Activated effector memory CD4-positive, alpha-beta T cell treated with anti-CD3 and anti-CD28 coated beads, Interleukin-2, amount 50 U/mL, for 16 hours (primary cell): ENCODE data around the gene SMARCA4.
"Not testable (repeated sequence)": the region's sequence is repeated elsewhere in the genome, so short reads cannot be mapped to it uniquely, and the experiment has no call there.

Experiments
- DNase-seq: peaks from one replicate; pipeline ENCODE4 v3.0.0-alpha.2; 2020

Gene SMARCA4

GRCh38 chr19:10929402-10929794 lies 31.4 kb upstream of the SMARCA4 start:
- no peak for DNase-seq

GRCh38 chr19:10935371-10936059 lies 25.3 kb upstream of the SMARCA4 start:
- DNase-seq: no peak

- no peak for DNase-seq
Measured at GRCh38 chr19:10936661-10937084, 24.2 kb upstream of the SMARCA4 start.

- DNase-seq: not testable (repeated sequence)
Measured at GRCh38 chr19:10941649-10942048, 19.2 kb upstream of the SMARCA4 start.

GRCh38 chr19:10943412-10943811 lies 17.4 kb upstream of the SMARCA4 start:
- DNase-seq: not testable (repeated sequence)

- DNase-seq: no peak
Measured at GRCh38 chr19:10945264-10945663, 15.6 kb upstream of the SMARCA4 start.

GRCh38 chr19:10946958-10947657 lies 13.7 kb upstream of the SMARCA4 start:
- no peak for DNase-seq

GRCh38 chr19:10952809-10953208 lies 8.0 kb upstream of the SMARCA4 start:
- DNase-seq: no peak

GRCh38 chr19:10959277-10959968 lies 1.4 kb upstream of the SMARCA4 start:
- not testable (repeated sequence) for DNase-seq

- DNase-seq: no peak
Measured at GRCh38 chr19:10961073-10961860, 437 bp downstream of the SMARCA4 start.

GRCh38 chr19:10962863-10963262 lies 2.0 kb downstream of the SMARCA4 start:
- no peak for DNase-seq

GRCh38 chr19:10963865-10964264 lies 3.0 kb downstream of the SMARCA4 start:
- DNase-seq: no peak

- no peak for DNase-seq
Measured at GRCh38 chr19:10964903-10965302, 4.1 kb downstream of the SMARCA4 start.

- no peak for DNase-seq
Measured at GRCh38 chr19:10965398-10965797, 4.6 kb downstream of the SMARCA4 start.

- no peak for DNase-seq
Measured at GRCh38 chr19:10966809-10967208, 6.0 kb downstream of the SMARCA4 start.

- DNase-seq: no peak
Measured at GRCh38 chr19:10968527-10969135, 7.8 kb downstream of the SMARCA4 start.

- no peak for DNase-seq
Measured at GRCh38 chr19:10971107-10971726, 10.4 kb downstream of the SMARCA4 start.

- no peak for DNase-seq
Measured at GRCh38 chr19:10975374-10976130, 14.7 kb downstream of the SMARCA4 start.

GRCh38 chr19:10976131-10976892 lies 15.5 kb downstream of the SMARCA4 start:
- no peak for DNase-seq

GRCh38 chr19:10977742-10978092 lies 16.9 kb downstream of the SMARCA4 start:
- DNase-seq: no peak

GRCh38 chr19:10979951-10980381 lies 19.1 kb downstream of the SMARCA4 start:
- DNase-seq: no peak
